CD1c-positive myeloid dendritic cell (primary cell): Measurements from ENCODE around the gene ACTR5.

Experiments
- DNase-seq: peaks from one replicate; pipeline ENCODE4 v3.0.0-alpha.2; 2016; ENCODE audit errors: extremely low spot score

The ACTR5 gene

GRCh38 chr20:38748097-38748860, at the start of gene ACTR5:
Gene ACTR5 (plus strand): TSS chr20:38748460. CDS start chr20:38748479, 19 bp downstream.
- DNase-seq, result peak; percentile 97

DNA sequence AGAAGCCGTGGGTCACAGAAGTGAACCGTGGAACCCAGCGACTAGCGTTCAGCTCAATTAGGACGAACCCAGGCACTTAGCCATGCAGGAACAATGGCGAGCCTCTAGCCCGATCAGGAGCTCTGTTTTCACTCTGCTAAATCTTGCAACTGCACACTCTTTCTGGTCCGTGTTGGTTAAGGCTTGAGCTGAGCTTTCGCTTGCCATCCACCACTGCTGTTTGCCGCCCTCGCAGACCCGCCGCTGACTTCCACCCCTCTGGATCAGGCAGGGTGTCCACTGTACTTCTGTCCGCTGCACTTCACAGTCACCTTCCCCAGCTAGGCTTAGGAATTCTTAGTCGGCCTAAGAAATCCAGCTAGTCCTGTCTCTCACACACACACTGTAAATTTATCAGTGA, 49.7 kb upstream of the ACTR5 start:
- DNase-seq, result no peak

DNA sequence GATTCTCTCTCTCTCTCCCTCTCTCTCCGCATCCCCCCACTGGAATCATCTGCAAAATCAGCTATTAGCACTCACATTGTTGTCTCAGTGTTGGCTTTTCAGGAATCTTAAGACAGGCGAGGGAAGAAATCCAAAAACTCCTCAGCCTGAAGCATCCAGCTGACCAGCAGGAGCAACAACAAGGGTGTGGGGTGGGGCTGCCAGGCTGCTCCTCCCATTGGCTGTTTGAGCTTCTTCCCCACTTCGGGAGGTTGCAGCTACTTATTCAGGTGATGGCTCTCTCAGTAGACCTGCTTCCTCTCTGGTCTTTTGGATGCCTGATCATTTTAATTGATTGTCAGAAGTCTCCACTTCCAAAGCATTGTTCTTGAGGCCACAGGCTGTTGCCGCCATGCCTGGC, 48.1 kb upstream of the ACTR5 start:
- no peak for DNase-seq

GRCh38 chr20:38700926-38701325, 47.3 kb upstream of the ACTR5 start:
- DNase-seq, result no peak

DNA sequence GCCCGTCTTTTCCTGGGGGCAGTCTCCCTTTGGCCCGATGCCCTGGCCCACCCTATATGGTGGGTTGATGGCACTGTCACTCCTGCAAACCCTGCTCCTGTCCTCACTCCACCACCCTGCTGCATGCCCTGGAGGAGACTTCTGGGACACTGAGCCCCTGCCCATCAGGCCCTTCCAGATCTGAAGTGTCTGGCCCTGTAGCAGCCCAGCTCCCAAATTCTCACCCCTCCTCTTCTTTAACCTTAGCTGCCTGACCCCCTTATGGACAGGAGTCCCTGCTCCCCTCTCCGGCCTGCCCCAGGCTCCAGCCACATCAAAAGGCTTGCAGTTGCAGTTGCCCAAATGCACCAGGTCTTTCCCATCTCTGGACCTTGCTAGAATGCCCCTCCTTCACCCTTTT, 44.7 kb upstream of the ACTR5 start:
- no peak for DNase-seq

GRCh38 chr20:38704136-38704535, 44.1 kb upstream of the ACTR5 start:
- DNase-seq, result no peak

DNA sequence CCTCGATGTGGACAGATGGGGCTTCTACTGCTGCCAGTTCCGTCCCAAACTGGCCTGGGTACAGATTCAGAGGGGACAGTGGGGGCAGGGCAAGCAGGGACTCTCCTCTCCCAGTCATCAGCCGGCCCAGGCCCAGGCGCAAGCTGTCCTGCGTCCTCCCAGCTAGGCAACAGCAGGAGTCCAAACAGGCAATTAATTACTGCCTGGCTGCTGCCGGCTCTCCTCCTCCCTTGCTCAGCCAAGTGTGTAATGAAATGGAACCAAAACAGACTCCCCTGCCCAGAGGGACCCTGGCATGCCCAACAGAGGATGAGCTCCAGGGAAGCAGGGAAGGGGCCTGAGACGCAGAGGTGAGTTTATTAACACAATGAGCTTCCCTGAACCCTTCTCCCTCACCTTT, 41.8 kb upstream of the ACTR5 start:
- DNase-seq, result no peak

DNA sequence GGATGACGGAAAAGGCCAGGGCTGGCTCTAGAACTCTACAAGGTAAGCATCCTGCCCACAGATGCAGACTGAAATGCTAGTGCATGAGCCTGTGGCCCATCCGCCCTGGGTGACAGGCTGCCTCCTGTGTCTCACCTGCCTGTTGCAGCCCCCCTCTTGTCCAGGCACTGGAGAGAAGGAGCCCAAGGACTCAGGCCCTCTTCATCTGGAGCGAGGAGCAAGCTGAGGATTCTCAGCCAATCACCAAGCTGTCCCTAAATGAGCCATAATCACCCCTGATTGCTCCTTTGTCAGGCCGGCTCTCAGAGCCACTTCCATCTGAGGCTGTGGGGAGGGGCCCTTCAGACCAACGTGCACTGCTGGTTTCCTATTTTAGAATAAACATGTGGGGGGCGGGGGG, 34.0 kb upstream of the ACTR5 start:
- no peak for DNase-seq

DNA sequence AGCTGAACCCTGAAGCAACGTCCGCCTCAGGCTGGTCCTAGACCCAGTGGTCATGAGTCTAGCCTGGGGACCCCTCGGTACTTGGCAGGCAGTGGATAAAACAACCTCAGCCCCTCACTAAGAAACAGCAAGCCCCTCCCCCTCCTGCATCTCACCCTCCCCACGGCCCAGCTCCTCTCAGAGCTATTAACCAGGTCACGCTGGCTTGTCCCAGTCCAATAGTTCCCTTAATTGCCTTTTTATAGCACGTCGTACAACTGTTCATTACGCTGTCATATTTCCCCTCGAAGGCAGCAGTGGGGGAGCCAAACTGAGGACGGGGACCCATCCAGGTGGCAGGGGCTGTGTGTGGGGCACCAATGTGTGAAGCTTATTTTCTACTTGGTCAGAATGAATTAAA, 32.6 kb upstream of the ACTR5 start:
- no peak for DNase-seq

DNA sequence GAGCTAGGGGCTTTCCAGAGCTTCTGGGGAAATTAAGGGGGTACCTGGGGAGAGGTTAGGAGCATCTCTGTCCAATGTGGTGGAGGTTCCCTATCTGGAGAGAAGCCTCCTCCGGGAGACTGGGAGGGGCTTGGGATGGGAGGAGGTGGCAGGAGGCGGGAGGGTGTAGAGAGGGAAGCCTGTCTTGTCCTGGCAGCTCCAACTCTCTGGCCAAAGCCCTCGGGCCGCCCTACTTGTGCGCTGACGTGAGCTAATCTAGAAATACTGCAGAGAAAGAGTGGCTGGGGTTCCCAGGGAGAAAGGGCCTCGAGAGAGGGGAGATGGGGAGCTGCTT, 25.6 kb upstream of the ACTR5 start:
- DNase-seq, result no peak

DNA sequence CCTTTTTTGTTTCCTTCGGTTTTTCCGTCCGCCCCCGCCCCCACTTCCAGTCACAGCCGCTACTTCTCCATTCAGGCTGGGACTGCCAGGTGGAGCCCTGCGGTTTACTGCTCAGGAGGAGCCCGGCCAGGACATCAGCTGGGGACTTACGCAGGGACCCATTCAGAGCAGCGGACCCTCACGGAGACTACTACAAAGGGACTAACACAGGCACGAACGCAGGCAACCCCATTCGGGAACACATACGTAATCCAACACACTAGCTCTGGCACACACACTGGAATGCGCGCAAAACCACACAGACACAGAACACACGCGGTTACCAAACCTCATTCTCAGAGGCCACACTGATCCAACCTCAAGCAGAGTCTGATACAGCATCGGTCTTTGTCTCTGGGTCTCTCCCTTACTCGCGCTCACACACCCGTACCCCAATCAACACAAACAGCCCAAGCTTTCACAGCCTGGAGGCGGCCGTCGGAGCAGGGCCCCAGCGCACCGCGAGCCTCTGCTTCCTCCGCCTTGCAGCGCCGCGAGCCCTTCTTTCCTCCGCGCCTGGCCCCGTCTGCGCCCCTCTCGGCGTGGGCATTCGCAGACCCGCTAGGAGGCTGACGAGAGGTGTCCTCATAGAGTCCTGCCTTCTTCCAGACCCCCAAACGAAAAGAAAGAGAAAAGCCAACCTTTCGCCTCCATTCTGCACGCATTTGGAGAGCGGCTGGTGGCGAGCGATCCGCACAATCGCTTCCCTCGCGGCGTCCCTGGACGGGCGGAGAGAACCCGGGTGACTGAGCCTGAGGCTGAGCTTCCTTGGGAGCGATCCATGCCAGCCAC, 25.0 kb upstream of the ACTR5 start:
- DNase-seq, result no peak

- no peak for DNase-seq
Observed at GRCh38 chr20:38723848-38724625, 24.2 kb upstream of the ACTR5 start, which contains the start of gene SLC32A1. Gene SLC32A1 (plus strand): TSS chr20:38724486. CDS start chr20:38724725, 239 bp downstream.

- no peak for DNase-seq
Observed at GRCh38 chr20:38724626-38725147, 23.6 kb upstream of the ACTR5 start.

DNA sequence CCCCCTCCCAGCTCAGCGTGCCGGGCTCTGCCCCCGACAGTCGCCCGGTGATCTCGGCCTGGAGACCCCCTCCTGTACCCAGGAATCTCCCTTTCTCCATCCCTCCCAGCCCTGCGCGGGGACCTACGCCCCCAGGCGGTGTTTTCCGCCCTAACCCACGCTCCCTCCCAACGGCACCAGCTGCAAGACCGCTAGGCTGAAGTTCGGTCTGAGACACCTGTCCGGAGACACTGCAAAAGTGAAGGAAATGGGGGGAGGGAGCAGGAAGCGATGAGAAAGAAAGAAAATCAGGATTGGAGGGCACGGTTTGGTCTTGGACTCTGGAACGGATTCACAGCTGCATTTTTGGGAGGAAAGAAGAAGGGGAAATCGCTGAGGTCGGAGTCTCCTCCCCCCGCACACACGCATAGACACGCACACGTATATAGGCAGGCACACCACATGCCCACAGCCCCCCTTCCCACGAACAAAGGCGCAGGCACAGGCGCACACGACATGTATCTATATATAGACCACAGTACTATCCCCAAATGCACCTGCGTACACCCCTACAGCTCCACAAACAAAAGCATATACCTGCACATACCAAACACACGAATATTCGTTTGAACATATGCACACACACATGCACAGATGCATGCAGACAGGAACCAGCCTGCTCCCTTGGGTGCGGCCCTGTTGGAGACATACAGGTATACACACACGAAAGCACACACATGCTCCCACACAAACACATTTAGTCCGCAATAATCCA, 22.9 kb upstream of the ACTR5 start:
- no peak for DNase-seq

DNA sequence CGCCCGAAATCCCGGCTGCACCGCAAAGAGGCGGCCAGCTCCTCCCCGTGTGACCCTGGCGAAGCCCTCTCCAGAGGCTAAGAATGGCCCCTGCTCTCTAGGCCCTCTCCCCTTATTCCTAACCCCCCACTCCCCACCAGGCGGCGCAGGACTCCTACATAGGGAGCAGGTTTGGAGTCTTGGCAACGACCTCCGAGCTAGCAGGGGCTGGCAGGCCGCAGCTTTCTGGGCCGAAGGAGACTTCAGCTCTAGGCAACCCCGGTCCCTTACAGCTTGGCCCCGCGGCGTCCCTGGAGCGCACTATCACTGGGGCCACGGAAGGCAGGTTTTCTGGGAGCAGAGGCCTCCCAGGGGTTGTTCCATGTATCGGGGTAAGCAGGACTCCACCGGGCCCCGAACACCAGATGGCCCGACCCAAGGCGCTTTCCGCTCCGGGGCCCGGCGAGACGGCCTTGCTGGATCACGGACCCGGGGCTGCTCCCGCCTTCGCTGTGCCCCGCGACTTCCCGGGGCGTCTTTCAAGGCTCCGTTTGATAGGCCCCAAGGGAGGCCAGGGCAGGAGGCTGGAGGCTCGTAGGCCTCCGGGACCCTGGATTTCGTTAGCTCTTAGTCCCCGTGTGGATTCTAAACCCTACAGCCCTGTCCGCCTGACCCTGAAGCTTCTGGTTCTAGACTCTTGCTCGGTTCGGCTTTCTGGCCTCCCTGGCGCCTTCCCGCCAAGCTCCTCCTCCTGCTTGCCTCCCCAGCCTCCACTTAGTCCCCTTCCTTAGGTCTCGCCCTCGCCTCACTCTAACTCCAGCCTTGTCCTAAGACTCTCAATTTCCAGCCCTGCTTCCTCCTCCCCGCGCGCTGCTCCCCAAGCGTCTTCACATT, 22.1 kb upstream of the ACTR5 start:
- DNase-seq, result peak; percentile 24

GRCh38 chr20:38726804-38727606, 21.3 kb upstream of the ACTR5 start:
- DNase-seq, result peak; percentile 51

- no peak for DNase-seq
Observed at GRCh38 chr20:38727607-38728190, 20.6 kb upstream of the ACTR5 start.

DNA sequence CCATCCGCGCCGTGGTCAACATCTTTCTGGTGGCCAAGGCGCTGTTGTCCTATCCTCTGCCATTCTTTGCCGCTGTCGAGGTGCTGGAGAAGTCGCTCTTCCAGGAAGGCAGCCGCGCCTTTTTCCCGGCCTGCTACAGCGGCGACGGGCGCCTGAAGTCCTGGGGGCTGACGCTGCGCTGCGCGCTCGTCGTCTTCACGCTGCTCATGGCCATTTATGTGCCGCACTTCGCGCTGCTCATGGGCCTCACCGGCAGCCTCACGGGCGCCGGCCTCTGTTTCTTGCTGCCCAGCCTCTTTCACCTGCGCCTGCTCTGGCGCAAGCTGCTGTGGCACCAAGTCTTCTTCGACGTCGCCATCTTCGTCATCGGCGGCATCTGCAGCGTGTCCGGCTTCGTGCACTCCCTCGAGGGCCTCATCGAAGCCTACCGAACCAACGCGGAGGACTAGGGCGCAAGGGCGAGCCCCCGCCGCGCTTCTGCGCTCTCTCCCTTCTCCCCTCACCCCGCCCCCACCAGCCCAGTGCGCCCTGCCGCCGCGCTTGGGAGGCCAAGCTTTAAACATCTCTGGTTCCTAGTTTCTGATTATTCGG, 20.0 kb upstream of the ACTR5 start:
- no peak for DNase-seq
